Esophagus (tissue), 2 donors: ENCODE results near the gene ABHD6. TPM values are rescaled to one million over a fixed set of nuclear protein-coding genes. Genes with fewer than 3 reads are reported as not detected.
"Not testable (repeated sequence)": the region's sequence is repeated elsewhere in the genome, so short reads cannot be mapped to it uniquely, and the experiment has no call there.

ENCODE experiments used
- H3K27ac ChIP-seq, 2 donors: one replicate each; pipeline ENCODE4 v1.5.1; 2013; ENCODE audit warnings: low read depth in 2 of 2, mild to moderate bottlenecking in 2 of 2, inconsistent platforms in 1 of 2, low read length in 1 of 2, moderate library complexity in 1 of 2
- H3K27me3 ChIP-seq, 2 donors: one replicate each; pipeline ENCODE4 v1.6.1; 2013; ENCODE audit warnings: low read length in 2 of 2, control low read depth in 1 of 2, mild to moderate bottlenecking in 1 of 2; ENCODE audit not compliant: insufficient read depth in 2 of 2, control insufficient read depth in 1 of 2
- H3K36me3 ChIP-seq, 2 donors: one replicate each; pipeline ENCODE4 v1.6.1; 2013; ENCODE audit warnings: low read length in 1 of 2; ENCODE audit not compliant: control insufficient read depth in 2 of 2, insufficient read depth in 2 of 2
- H3K4me1 ChIP-seq, 2 donors: one replicate each; pipeline ENCODE4 v1.6.1; 2013; ENCODE audit warnings: low read length in 1 of 2; ENCODE audit not compliant: control insufficient read depth in 2 of 2, insufficient read depth in 2 of 2
- H3K4me3 ChIP-seq, 2 donors: one replicate each; pipeline ENCODE4 v1.5.1; 2013; ENCODE audit warnings: low read length in 2 of 2, mild to moderate bottlenecking in 2 of 2, low read depth in 1 of 2, moderate library complexity in 1 of 2
- H3K9me3 ChIP-seq, 2 donors: one replicate each; pipeline ENCODE4 v1.6.1; 2013; ENCODE audit warnings: mild to moderate bottlenecking in 2 of 2, low read depth in 1 of 2, low read length in 1 of 2, moderate library complexity in 1 of 2; ENCODE audit not compliant: control insufficient read depth in 2 of 2, insufficient read depth in 1 of 2
- WGBS, 2 donors: extraction: QIAGEN DNeasy Blood & Tissue Kit; methylation state at CpG; one replicate each; pipeline ENCODE4 v1.1.7; 2013; 5-methylcytosine and 5-hydroxymethylcytosine counted together
- polyA plus RNA-seq, 2 donors: library from polyadenylated mRNA; stranded (reverse); fragments of 200-250 nt; gene quantifications; one replicate each; pipeline ENCODE4 v1.2.3, GENCODE V29; 2013
- donor health status: healthy with polysubstance abuse.
- donor health status: Bipolar disorder and iron deficiency.

The ABHD6 gene
- polyA plus RNA-seq, 2 donors = 4.3 to 5.6 TPM

DNA sequence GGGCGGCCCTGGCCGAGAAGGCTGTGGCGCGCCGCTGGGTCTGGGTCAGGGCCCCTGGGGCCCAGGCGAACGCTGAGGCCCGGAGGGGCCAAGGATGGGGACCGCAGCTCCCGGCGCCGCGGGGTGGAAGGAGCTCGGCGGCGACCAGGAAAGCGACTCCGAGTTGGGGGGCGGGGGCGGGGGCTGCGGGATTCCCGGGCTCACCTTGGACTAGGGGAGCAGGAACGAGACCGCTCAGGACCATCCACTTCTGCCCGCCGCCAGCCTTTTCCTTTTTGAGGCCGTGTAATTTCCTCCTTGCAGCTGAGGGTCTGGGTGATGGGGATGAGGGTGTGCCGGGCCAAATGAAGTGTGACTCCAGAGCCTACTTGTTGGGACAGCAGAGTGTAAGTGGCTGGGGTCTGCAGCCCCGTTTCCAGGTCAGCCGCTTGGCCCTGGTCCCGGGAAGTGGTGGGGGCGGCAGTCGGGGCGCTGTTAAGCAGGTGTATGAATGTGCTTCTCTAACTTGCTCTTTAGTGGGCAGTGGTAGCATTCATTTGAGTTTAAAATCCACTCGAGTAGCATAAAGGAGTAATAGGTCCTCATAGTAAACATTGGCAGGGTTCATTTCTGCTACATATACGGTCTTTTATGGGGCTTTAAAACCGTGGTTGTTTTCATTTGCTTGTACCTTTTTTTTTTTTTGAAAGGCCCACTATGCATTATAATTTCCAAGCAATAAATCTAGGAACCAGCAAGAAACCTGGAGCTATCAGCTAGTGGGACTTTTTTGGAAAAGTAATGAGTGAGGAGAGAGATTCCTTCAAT, 95.8 kb downstream of the ABHD6 start:
- Histone ChIP-seq H3K36me3 (no peaks in the 10 kb centered on the region), H3K4me3 (peak overlapping the region; percentile 94 to 96), H3K27me3 (no peaks in the 10 kb centered on the region), H3K9me3 (no peaks in the 10 kb centered on the region), H3K27ac (peak overlapping the region; percentile 42 to 48), H3K4me1 (peaks cover 0 to 2% of the 10 kb centered on the region in 2 donors)
- 1% methylated on average over 36 to 37 of the region's 37 CpGs for WGBS, 2 donors

DNA sequence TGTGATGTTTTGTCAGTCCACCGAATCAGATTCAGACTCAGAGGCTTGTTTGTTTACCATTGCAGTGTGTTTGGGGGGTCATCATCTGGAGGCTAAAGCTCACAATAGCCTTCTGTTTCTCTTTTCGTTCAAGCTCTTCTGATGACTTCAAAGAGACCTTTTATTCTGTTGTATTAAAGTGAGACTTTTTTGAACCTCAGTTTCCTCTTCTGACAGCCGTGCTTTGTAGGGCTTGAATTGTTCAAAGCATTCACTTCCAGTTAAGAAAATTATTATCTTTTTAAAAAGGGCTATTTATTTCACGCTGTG, 96.4 kb downstream of the ABHD6 start:
- Histone ChIP-seq H3K36me3 (no peaks in the 10 kb centered on the region), H3K27me3 (no peaks in the 10 kb centered on the region), H3K4me1 (peaks cover 0 to 2% of the 10 kb centered on the region in 2 donors), H3K9me3 (no peaks in the 10 kb centered on the region), H3K27ac (no peak overlapping the region), H3K4me3 (peak overlapping the region in 1 of 2 donors; percentile 96)
- 28 to 33% methylated on average over 4 of the region's 4 CpGs for WGBS, 2 donors

DNA sequence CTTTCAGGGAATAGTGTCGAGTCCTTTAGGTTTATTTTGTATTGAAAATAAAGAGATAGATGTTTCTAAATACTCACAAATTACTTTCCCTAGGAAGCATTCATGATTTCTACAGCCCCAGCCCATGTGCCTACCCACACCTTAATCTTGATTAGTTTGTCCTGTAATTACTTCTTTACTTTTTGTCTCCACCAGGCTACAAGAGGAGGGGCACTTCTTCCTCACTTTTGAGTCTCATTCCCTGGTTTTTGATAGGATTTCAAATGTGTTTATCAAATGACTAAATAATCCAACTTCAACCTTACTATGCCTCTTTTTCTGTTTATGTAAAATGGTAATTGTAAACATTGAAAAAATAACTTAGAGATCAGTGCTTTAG, 96.9 kb downstream of the ABHD6 start:
- no peaks in the 10 kb centered on the region for H3K27me3 ChIP-seq
- 68 to 73% methylated on average over 1 of the region's 1 CpG for WGBS, 2 donors
- H3K9me3 ChIP-seq = no peaks in the 10 kb centered on the region
- no peak overlapping the region for H3K27ac ChIP-seq
- no peak overlapping the region for H3K4me3 ChIP-seq
- H3K4me1 ChIP-seq = peaks cover 0 to 2% of the 10 kb centered on the region in 2 donors
- H3K36me3 ChIP-seq = no peaks in the 10 kb centered on the region

- Histone ChIP-seq H3K27me3 (no peaks in the 10 kb centered on the region), H3K4me3 (no peak overlapping the region)
Measured at GRCh38 chr3:58335652-58335947, 98.0 kb downstream of the ABHD6 start.

GRCh38 chr3:58336135-58336882, 98.7 kb downstream of the ABHD6 start:
- H3K4me3 ChIP-seq = no peak overlapping the region
- H3K27ac ChIP-seq = no peak overlapping the region
- no peaks in the 10 kb centered on the region for H3K27me3 ChIP-seq
- peaks cover 0 to 2% of the 10 kb centered on the region in 2 donors for H3K4me1 ChIP-seq
- 97% methylated on average over 3 of the region's 3 CpGs for WGBS, 2 donors
- H3K9me3 ChIP-seq = no peaks in the 10 kb centered on the region
- no peaks in the 10 kb centered on the region for H3K36me3 ChIP-seq

More at GRCh38 chr3:58335652-58335947, 98.0 kb downstream of the ABHD6 start:
- Histone ChIP-seq H3K27ac (peak overlapping the region; percentile 71 to 76), H3K4me1 (peaks cover 0 to 2% of the 10 kb centered on the region in 2 donors), H3K36me3 (no peaks in the 10 kb centered on the region), H3K9me3 (no peaks in the 10 kb centered on the region)
- 26 to 29% methylated on average over 1 of the region's 1 CpG for WGBS, 2 donors

- Histone ChIP-seq H3K27ac (no peak overlapping the region), H3K27me3 (no peaks in the 10 kb centered on the region), H3K9me3 (no peaks in the 10 kb centered on the region), H3K4me3 (no peak overlapping the region), H3K36me3 (no peaks in the 10 kb centered on the region), H3K4me1 (peaks cover 0 to 2% of the 10 kb centered on the region in 2 donors)
- WGBS, 2 donors = 96 to 100% methylated on average over 1 of the region's 1 CpG
Measured at GRCh38 chr3:58337190-58337589, 99.6 kb downstream of the ABHD6 start.

DNA sequence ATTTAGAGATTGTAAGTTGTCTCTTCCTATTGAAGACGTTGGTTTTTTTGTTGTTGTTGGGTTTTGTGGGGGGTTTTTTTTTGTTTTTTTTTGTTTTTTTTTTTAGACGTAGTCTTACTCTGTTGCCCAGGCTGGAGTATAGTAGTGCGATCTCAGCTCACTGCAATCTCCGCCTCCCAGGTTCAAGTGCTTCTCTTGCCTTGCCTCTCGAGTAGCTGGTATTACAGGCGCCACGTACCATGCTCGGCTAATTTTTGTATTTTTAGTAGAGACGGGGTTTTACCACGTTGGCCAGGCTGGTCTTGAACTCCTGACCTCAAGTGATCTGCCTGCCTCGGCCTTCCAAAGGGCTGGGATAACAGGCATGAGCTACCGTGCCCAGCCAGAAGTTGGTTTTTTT, 101.6 kb downstream of the ABHD6 start:
- H3K27me3 ChIP-seq, H3K4me3 ChIP-seq, H3K27ac ChIP-seq, H3K36me3 ChIP-seq, H3K4me1 ChIP-seq, H3K9me3 ChIP-seq: not testable (repeated sequence)
- WGBS, 2 donors = 91 to 95% methylated on average over 12 of the region's 12 CpGs

DNA sequence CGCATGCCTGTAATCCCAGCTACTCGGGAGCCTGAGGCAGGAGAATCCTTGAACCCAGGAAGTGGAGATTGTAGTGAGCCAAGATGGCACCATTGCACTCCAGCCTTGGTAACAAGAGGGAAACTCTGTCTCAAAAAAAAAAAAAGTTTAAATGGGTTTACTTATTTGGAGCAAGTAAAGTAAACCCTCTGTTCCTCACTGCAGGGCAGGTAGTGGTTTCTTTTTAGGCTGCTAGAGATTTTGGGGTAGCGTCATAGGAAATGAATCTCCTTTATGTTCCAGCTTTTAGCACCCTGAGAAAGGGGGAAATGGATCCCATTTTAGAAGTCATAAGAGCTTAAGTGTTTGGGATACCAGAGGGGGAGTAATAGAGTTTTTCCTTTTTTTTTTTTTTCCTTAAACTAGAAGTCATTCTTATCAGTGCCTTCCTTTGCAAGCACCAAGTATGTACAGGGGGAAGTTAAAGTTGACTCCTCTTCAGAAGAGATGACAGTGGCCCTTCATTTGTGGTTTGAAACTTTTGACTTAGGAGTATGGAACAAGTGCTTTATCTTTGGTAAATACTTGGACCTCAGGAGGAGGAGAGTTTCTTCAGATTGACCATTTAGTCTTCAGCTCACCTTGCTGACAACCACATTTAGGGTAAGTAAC, 103.1 kb downstream of the ABHD6 start:
- peaks cover 0 to 3% of the 10 kb centered on the region in 2 donors for H3K4me1 ChIP-seq
- H3K9me3 ChIP-seq = no peaks in the 10 kb centered on the region
- no peak overlapping the region for H3K27ac ChIP-seq
- no peak overlapping the region for H3K4me3 ChIP-seq
- 91 to 99% methylated on average over 3 of the region's 3 CpGs for WGBS, 2 donors
- H3K27me3 ChIP-seq = no peaks in the 10 kb centered on the region
- peaks cover 3 to 5% of the 10 kb centered on the region in 2 donors for H3K36me3 ChIP-seq

DNA sequence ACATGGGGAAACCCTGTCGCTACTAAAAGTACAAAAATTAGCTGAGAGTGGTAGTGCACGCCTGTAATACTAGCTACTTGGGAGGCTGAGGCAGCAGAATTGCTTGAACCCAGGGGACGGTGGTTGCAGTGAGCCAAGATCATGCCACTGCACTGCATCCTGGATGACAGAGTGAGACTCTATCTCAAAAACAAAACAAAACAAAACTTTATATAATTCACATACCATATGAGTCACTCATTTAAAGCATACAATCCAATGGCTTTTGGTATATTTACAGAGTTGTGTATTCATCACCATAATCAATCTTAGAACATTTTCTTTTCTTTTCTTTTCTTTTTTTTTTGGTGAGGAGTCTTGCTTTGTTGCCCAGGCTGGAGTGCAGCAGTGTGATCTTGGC, 103.8 kb downstream of the ABHD6 start:
- 87 to 89% methylated on average over 3 of the region's 3 CpGs for WGBS, 2 donors
- peaks cover 0 to 5% of the 10 kb centered on the region in 2 donors for H3K4me1 ChIP-seq
- no peak overlapping the region for H3K27ac ChIP-seq
- H3K27me3 ChIP-seq = no peaks in the 10 kb centered on the region
- H3K4me3 ChIP-seq = no peak overlapping the region
- H3K36me3 ChIP-seq = peaks cover 3 to 5% of the 10 kb centered on the region in 2 donors
- H3K9me3 ChIP-seq = no peaks in the 10 kb centered on the region
